ENCODE data around the gene SRRM4.

The SRRM4 gene

GRCh38 chr12:119206348-119207062 is 225.2 kb downstream of the SRRM4 start:
- DNase-seq = no peak

- no peak for DNase-seq
Observed at GRCh38 chr12:119207063-119207560, 225.8 kb downstream of the SRRM4 start.

- DNase-seq = no peak
Observed at GRCh38 chr12:119208626-119209061, 227.3 kb downstream of the SRRM4 start.

GRCh38 chr12:119211884-119212283 is 230.5 kb downstream of the SRRM4 start:
- DNase-seq = no peak

Measured in T1000 (cell line).